Fibroblast of the aortic adventitia (primary cell): ENCODE results near the gene ZMYND11. TPM values are rescaled to one million over a fixed set of nuclear protein-coding genes. Genes with fewer than 3 reads are reported as not detected.

Experiments
- DNase-seq: peaks from one replicate; pipeline ENCODE4 v3.0.0-alpha.2; 2010; ENCODE audit warnings: low read depth
- H3K4me3 ChIP-seq: 2 replicates; pipeline ENCODE4 v1.5.1; 2011; ENCODE audit warnings: low read depth, mild to moderate bottlenecking, control low read depth, low read length, moderate library complexity
- CTCF ChIP-seq: IDR thresholded peaks from 2 replicates; pipeline ENCODE4 v1.5.1; 2011; ENCODE audit warnings: mild to moderate bottlenecking, low read length, control low read depth, inconsistent platforms; ENCODE audit not compliant: insufficient read depth
- total RNA-seq: library from RNA; depleted of rRNA; stranded (reverse); fragments of >200 nt; gene quantifications from 2 replicates; pipeline ENCODE4 v1.2.3, GENCODE V29; 2012; ENCODE audit warnings: low replicate concordance

ZMYND11 gene
- total RNA-seq, 1 donor = 71.5 TPM

- DNase-seq = no peak
- no peak for TF ChIP-seq CTCF
- H3K4me3 ChIP-seq = no peak overlapping the region
Measured at GRCh38 chr10:208616-209015, 73.4 kb downstream of the ZMYND11 start.

- peak; percentile 25 for TF ChIP-seq CTCF
- no peak overlapping the region for H3K4me3 ChIP-seq
- peak; percentile 27 for DNase-seq
Measured at GRCh38 chr10:209357-209756, 74.1 kb downstream of the ZMYND11 start.

GRCh38 chr10:210297-210696 is 75.0 kb downstream of the ZMYND11 start:
- no peak for TF ChIP-seq CTCF
- no peak for DNase-seq
- H3K4me3 ChIP-seq = no peak overlapping the region

GRCh38 chr10:215444-215843 is 80.2 kb downstream of the ZMYND11 start:
- no peak for TF ChIP-seq CTCF

GRCh38 chr10:218798-219197 is 83.5 kb downstream of the ZMYND11 start:
- peak; percentile 57 for DNase-seq
- no peak overlapping the region for H3K4me3 ChIP-seq
- TF ChIP-seq CTCF = no peak

More at GRCh38 chr10:215444-215843, 80.2 kb downstream of the ZMYND11 start:
- DNase-seq = no peak
- no peak overlapping the region for H3K4me3 ChIP-seq

- TF ChIP-seq CTCF = no peak
- no peak overlapping the region for H3K4me3 ChIP-seq
- no peak for DNase-seq
Measured at GRCh38 chr10:219731-220472, 84.6 kb downstream of the ZMYND11 start.

GRCh38 chr10:224571-224970 is 89.3 kb downstream of the ZMYND11 start:
- no peak for DNase-seq
- TF ChIP-seq CTCF = no peak
- no peak overlapping the region for H3K4me3 ChIP-seq
